ENCODE data around the gene CTTN. TPM values are rescaled to one million over a fixed set of nuclear protein-coding genes. Genes with fewer than 3 reads are reported as not detected.

CTTN gene
- total RNA-seq, 4 donors from 2014 or later, result 261 to 536 (median 402) TPM

DNA sequence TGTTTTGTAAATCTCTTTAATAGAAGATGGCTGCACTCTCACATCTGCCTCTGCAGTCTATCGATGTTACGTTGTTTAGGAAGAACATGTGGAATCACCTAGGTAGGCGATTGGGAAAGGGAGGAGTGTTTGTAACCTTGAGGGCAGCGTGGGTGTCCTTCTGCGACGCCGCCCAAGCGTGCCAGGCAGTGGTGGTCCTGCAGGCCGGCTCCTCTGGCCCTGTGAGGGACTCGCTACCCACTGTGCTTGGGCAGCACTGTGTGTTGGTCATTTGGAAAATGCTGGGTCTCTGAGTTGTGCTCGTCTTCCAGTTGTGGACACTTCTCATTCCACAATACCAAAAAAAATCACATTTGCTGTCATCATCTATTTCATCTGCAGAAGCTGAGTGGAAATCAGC, 29.1 kb downstream of the CTTN start:
- no peak overlapping the region for H3K27ac ChIP-seq
- no peak overlapping the region for H3K4me3 ChIP-seq
- DNase-seq, result no peak
- no peaks in the 10 kb centered on the region for H3K27me3 ChIP-seq
- H3K9me3 ChIP-seq, result no peaks in the 10 kb centered on the region
- no peaks in the 10 kb centered on the region for H3K4me1 ChIP-seq
- H3K36me3 ChIP-seq, result peaks cover 0 to 94% (median 0%) of the 10 kb centered on the region in 3 donors
- no peak for TF ChIP-seq POLR2A (IDR thresholded peaks at IDR 0.05)
- TF ChIP-seq, protein P1, sequence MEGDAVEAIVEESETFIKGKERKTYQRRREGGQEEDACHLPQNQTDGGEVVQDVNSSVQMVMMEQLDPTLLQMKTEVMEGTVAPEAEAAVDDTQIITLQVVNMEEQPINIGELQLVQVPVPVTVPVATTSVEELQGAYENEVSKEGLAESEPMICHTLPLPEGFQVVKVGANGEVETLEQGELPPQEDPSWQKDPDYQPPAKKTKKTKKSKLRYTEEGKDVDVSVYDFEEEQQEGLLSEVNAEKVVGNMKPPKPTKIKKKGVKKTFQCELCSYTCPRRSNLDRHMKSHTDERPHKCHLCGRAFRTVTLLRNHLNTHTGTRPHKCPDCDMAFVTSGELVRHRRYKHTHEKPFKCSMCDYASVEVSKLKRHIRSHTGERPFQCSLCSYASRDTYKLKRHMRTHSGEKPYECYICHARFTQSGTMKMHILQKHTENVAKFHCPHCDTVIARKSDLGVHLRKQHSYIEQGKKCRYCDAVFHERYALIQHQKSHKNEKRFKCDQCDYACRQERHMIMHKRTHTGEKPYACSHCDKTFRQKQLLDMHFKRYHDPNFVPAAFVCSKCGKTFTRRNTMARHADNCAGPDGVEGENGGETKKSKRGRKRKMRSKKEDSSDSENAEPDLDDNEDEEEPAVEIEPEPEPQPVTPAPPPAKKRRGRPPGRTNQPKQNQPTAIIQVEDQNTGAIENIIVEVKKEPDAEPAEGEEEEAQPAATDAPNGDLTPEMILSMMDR (IDR thresholded peaks at IDR 0.05), result no peak

DNA sequence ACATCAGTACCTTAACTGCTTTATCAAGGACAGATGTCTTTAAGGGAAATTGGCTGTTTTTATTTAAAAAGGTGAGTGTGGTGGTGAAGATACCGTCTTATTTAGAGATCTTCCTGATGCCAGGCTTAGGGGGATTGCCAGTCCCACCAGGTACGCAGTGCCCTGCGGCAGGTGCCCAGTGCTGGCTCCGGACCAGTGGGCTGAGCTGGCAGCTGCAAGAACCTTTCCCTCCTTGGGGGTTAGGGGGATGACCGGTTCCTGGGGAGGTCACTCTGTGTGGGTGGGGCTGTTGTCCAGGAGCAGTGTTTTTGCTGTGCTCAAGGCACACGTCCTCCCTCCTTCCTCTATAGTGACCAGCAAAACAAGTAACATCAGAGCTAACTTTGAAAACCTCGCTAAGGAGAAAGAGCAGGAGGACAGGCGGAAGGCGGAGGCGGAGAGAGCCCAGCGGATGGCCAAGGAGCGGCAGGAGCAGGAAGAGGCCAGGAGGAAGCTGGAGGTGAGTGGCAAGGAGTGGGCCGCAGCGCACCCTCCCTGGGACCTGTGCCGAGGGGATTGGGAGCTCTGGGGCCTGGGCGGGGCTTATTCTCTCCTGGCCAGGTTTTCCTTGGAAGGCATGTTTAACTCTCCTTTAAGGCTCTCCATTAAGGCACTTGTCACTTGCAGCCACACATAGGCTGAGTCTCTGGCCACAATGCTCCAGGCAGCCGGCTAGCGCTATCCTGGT, 30.5 kb downstream of the CTTN start:
- no peak overlapping the region for H3K4me3 ChIP-seq
- peaks cover 0 to 94% (median 0%) of the 10 kb centered on the region in 3 donors for H3K36me3 ChIP-seq
- H3K9me3 ChIP-seq, result no peaks in the 10 kb centered on the region
- H3K27ac ChIP-seq, result no peak overlapping the region
- no peaks in the 10 kb centered on the region for H3K27me3 ChIP-seq
- no peaks in the 10 kb centered on the region for H3K4me1 ChIP-seq
- DNase-seq, result no peak
- TF ChIP-seq, protein P1 (IDR thresholded peaks at IDR 0.05), result no peak
- no peak for TF ChIP-seq POLR2A (IDR thresholded peaks at IDR 0.05)

DNA sequence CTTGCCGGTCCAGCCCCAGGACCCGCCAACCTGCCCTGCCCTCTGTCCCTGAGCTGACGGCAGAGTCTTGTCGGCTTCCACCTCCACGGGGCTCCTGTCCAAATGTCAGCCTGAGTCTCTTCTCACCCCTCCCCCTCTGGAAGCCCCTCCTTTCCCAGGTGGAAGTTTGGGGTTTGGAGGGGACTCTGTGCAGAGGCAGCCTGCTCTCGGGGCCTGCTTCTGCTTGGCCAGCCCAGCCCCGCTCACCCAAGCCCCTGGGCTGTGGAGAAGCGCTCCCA, 31.0 kb downstream of the CTTN start:
- Histone ChIP-seq H3K36me3 (peaks cover 0 to 94% (median 0%) of the 10 kb centered on the region in 3 donors), H3K27ac (no peak overlapping the region), H3K9me3 (no peaks in the 10 kb centered on the region), H3K27me3 (no peaks in the 10 kb centered on the region), H3K4me1 (no peaks in the 10 kb centered on the region), H3K4me3 (no peak overlapping the region)
- TF ChIP-seq, protein P1 (IDR thresholded peaks at IDR 0.05), result no peak
- TF ChIP-seq POLR2A (IDR thresholded peaks at IDR 0.05), result no peak
- no peak for DNase-seq

DNA sequence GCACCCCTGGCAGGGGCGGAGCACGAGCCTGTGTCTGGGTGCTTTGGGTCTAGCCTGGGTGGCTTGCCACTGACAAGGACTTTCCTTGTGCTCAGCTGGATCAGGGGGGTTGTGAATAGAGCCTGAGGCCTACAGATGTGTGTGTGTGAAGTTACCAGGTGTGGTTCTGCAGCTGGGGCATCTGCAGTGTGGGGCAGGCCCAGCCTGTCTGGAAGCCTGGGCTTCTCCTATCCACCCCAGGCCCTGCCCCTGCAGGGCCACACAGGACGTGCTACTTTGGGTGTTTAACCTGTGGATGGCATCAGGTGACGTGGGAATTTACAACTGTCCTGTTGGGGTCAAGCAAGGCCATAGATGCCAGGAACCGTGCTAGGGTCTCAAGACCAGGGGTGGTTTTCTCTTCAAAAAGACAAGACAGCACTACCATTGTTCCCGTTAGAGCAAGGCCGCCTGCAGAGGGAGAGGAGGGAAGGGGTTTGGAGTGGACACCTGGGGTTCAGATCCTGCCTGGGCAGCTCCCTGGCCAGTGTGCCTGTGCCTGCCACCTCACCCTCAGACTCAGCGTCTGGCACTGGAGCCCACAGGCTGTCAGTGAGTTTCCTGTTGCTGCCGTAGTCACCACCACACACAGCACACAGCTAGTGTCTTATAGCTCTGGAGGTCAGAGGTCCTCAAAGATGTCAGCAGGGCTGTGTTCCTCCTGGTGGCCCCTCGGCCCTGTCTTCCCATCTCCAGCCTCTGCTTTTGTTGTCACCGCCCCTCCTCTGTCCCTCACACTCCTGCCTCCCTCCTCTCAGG, 31.6 kb downstream of the CTTN start:
- Histone ChIP-seq H3K36me3 (peaks cover 0 to 94% (median 0%) of the 10 kb centered on the region in 3 donors), H3K9me3 (no peaks in the 10 kb centered on the region), H3K4me3 (no peak overlapping the region), H3K27me3 (no peaks in the 10 kb centered on the region), H3K27ac (no peak overlapping the region), H3K4me1 (no peaks in the 10 kb centered on the region)
- TF ChIP-seq POLR2A (IDR thresholded peaks at IDR 0.05), result no peak
- TF ChIP-seq, protein P1 (IDR thresholded peaks at IDR 0.05), result no peak
- no peak for DNase-seq

DNA sequence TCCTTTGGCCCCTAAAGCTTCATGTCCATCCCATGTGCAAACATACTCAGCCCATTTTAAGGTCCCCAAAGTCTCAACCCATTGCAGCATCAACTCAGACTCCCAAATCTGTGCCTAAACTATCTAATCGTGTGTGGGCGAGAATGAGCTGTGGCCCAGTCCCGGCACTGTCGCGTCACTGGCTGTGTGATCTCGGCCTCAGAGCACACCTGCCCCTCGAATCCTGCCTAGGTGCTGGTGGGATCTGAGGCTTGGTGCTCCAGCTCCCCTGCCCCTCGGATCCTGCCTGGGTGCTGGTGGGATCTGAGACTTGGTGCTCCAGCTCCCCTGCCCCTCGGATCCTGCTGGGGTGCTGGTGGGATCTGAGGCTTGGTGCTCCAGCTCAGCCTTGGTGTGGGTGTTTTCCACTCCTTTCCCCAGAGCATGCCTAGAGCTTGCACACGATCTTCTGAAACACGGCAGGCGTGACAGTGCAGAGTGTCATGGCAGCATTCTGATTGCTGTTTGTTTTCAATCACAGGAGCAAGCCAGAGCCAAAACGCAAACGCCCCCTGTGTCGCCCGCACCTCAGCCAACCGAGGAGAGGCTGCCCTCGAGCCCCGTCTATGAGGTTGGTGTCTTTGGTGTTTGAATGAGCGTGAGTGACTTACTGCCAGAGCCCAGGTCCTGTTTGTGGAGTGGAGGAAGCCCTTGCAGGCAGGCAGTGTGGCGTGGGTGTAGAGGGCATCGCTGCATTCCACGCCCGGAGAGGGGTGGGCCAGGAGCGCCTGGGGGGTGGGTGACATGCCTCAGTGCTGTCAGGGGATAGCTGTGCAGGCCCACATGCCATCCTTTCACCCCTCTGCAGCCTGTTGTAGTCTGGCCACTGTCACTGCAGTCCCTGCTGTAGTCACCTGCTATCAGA, 32.6 kb downstream of the CTTN start:
- Histone ChIP-seq H3K27me3 (no peaks in the 10 kb centered on the region), H3K36me3 (peaks cover 0 to 92% (median 0%) of the 10 kb centered on the region in 3 donors), H3K27ac (no peak overlapping the region), H3K9me3 (no peaks in the 10 kb centered on the region), H3K4me3 (no peak overlapping the region), H3K4me1 (no peaks in the 10 kb centered on the region)
- TF ChIP-seq POLR2A (IDR thresholded peaks at IDR 0.05), result no peak
- TF ChIP-seq, protein P1 (IDR thresholded peaks at IDR 0.05), result no peak
- DNase-seq, result no peak

Measured in Peyer's patch (tissue), 4 donors.